K562 (cell line): ENCODE data around the gene LZTFL1. TPM values are rescaled to one million over a fixed set of nuclear protein-coding genes. Genes with fewer than 3 reads are reported as not detected.

Experiments used
- ATAC-seq: fragments of 200-7000 bp; cut with Tn5 transposase; 3 replicates; pipeline ENCODE4 v1.9.1; 2020; ENCODE audit warnings: moderate library complexity
- BruUV-seq: library from RNA; stranded (reverse); fragments of 400-500 nt; replicated peaks from 2 replicates; lab custom pipeline; 2021; lab: Mats Ljungman, UMichigan
- CTCF ChIA-PET: fragments of 300-600 bp; formaldehyde crosslinking; extraction: SDS; loops from one replicate; lab custom pipeline; 2021; ENCODE audit warnings: low intra/inter-chr PET ratio; lab: Yijun Ruan, JAX
- POLR2A ChIA-PET: fragments of 300-600, 350-650 bp; sonication (Branson Sonifier 250); formaldehyde crosslinking; extraction: SDS; loops from one replicate; lab custom pipeline; 2021; ENCODE audit warnings: antibody characterized with exemption, inconsistent platforms; lab: Yijun Ruan, JAX
- DNase-seq, 4 experiments: peaks; one replicate each; pipeline versions ENCODE4 v3.0.0 to v3.0.0-alpha.2; 2011 to 2018; ENCODE audit warnings: low spot score in 3 of 4, mixed read lengths in 3 of 4; ENCODE audit errors: extremely low read depth in 1 of 4
- FAIRE-seq: peaks from 2 replicates; lab custom pipeline; 2011; peaks lifted over from hg19 to GRCh38; lab: Jason Lieb, UNC
- H2AFZ ChIP-seq: 2 replicates; pipeline ENCODE4 v1.6.0; 2011; ENCODE audit warnings: low read depth, low read length, control low read depth, inconsistent platforms
- H3K27ac ChIP-seq: fragments of 200-600 bp; 3 replicates; pipeline ENCODE4 v1.8.0; 2011; ENCODE audit warnings: low read depth, mild to moderate bottlenecking, control low read depth, inconsistent platforms, low read length, moderate library complexity, mixed read lengths; ENCODE audit errors: extremely low read depth
- H3K27me3 ChIP-seq, 2 experiments: fragments of 300-600 bp in 1 of 2; 2 replicates in 1 of 2; 3 replicates in 1 of 2; pipeline versions ENCODE4 v1.6.0 to v1.8.0; 2011; ENCODE audit warnings: inconsistent platforms in 2 of 2, low read length in 2 of 2, mild to moderate bottlenecking in 1 of 2, mixed read lengths in 1 of 2, moderate library complexity in 1 of 2; ENCODE audit not compliant: control insufficient read depth in 2 of 2, insufficient read depth in 2 of 2
- H3K36me3 ChIP-seq: fragments of 300-600 bp; 3 replicates; pipeline ENCODE4 v1.8.0; 2011; ENCODE audit warnings: mild to moderate bottlenecking, low read length, inconsistent platforms; ENCODE audit not compliant: control insufficient read depth, insufficient read depth
- H3K4me1 ChIP-seq, 2 experiments: fragments of 200-600 bp in 1 of 2; replicated peaks in 1 of 2; 2 replicates in 1 of 2; 3 replicates in 1 of 2; pipeline versions ENCODE4 v1.5.1 to v1.8.0; 2011; ENCODE audit warnings: inconsistent platforms in 2 of 2, low read length in 2 of 2, mild to moderate bottlenecking in 1 of 2, mixed read lengths in 1 of 2, moderate library complexity in 1 of 2; ENCODE audit not compliant: control insufficient read depth in 2 of 2, insufficient read depth in 2 of 2
- H3K4me2 ChIP-seq: 2 replicates; pipeline ENCODE4 v1.6.1; 2011; ENCODE audit warnings: low read length, control low read depth, inconsistent platforms, mixed read lengths; ENCODE audit not compliant: insufficient read depth
- H3K4me3 ChIP-seq: fragments of 200-600 bp; sonication (generic), shearing (Covaris generic); 2 replicates; pipeline ENCODE4 v1.5.1; 2016; ENCODE audit warnings: control low read depth, inconsistent platforms
- H3K79me2 ChIP-seq: fragments of 200-600 bp; 3 replicates; pipeline ENCODE4 v1.8.0; 2011; ENCODE audit warnings: low read length, inconsistent platforms; ENCODE audit not compliant: control insufficient read depth, insufficient read depth
- H3K9ac ChIP-seq, 2 experiments: 2 replicates each; pipeline versions ENCODE4 v1.6.0 to v1.6.1; 2011; ENCODE audit warnings: low read depth in 2 of 2, low read length in 2 of 2, control low read depth in 1 of 2, inconsistent platforms in 1 of 2, mild to moderate bottlenecking in 1 of 2, mixed read lengths in 1 of 2; ENCODE audit not compliant: insufficient read depth in 1 of 2
- H3K9me1 ChIP-seq: one replicate; pipeline ENCODE4 v1.6.0; 2011; ENCODE audit warnings: inconsistent platforms, mild to moderate bottlenecking, low read length, moderate library complexity; ENCODE audit not compliant: control insufficient read depth, insufficient read depth
- H3K9me3 ChIP-seq: replicated peaks from 2 replicates; pipeline ENCODE4 v1.5.1; 2011; ENCODE audit warnings: low read depth, low read length, inconsistent platforms; ENCODE audit not compliant: control insufficient read depth, insufficient read depth
- H4K20me1 ChIP-seq: replicated peaks from 2 replicates; pipeline ENCODE4 v1.6.1; 2011; ENCODE audit warnings: low read length, inconsistent platforms, mixed read lengths; ENCODE audit not compliant: control insufficient read depth, insufficient read depth
- ATF7 ChIP-seq: fragments of 450-650 bp; IDR thresholded peaks from 2 replicates; pipeline ENCODE4 v1.7.1; 2014; ENCODE audit warnings: mild to moderate bottlenecking, moderate library complexity
- CREB3L1 ChIP-seq: fragments of 450-650 bp; IDR thresholded peaks from 2 replicates; pipeline ENCODE4 v1.6.1; 2014; ENCODE audit warnings: low read depth, mild to moderate bottlenecking, moderate library complexity, borderline replicate concordance
- FOSL1 ChIP-seq: fragments of 200-800 bp; sonication (Bioruptor generic); conservative IDR thresholded peaks from 2 replicates; pipeline ENCODE4 v1.6.1; 2016; ENCODE audit warnings: missing genetic modification characterization, missing compliant biosample characterization
- HMG20B ChIP-seq: fragments of 250-450 bp; sonication (Bioruptor Pico); IDR thresholded peaks from 2 replicates; pipeline ENCODE4 v1.5.0; 2021; ENCODE audit warnings: mild to moderate bottlenecking
- LARP7 ChIP-seq: fragments of 450-650 bp; IDR thresholded peaks from 2 replicates; pipeline ENCODE4 v1.6.1; 2016
- MECOM ChIP-seq: fragments of 250-450 bp; sonication (Bioruptor Pico); IDR thresholded peaks from 2 replicates; pipeline ENCODE4 v1.8.0; 2022; ENCODE audit warnings: inconsistent platforms
- MTA2 ChIP-seq: fragments of 450-650 bp; IDR thresholded peaks from 2 replicates; pipeline ENCODE4 v1.6.1; 2016; ENCODE audit warnings: low read depth
- NFYB ChIP-seq: IDR thresholded peaks from 2 replicates; pipeline ENCODE4 v1.6.1; 2011; ENCODE audit warnings: mild to moderate bottlenecking, moderate library complexity; ENCODE audit not compliant: insufficient read length; ENCODE audit errors: extremely low read depth
- ZNF121 ChIP-seq: sonication (generic); formaldehyde crosslinking; conservative IDR thresholded peaks from 2 replicates; pipeline ENCODE4 v1.8.0; 2022; ENCODE audit warnings: missing genetic modification reagents
- ZNF124 ChIP-seq: sonication (generic); formaldehyde crosslinking; IDR thresholded peaks from 2 replicates; pipeline ENCODE4 v1.8.1; 2022; ENCODE audit warnings: missing genetic modification reagents
- WGBS: fragments of 100-300 bp; shearing (Covaris generic); methylation state at CpG from one replicate; pipeline ENCODE4 v1.1.6; 2016; ENCODE audit warnings: low coverage, mixed read lengths; ENCODE audit not compliant: insufficient coverage; ENCODE audit errors: missing lambda C conversion rate; 5-methylcytosine and 5-hydroxymethylcytosine counted together
- in situ Hi-C: fragments of 300-500 bp; cut with MboI; formaldehyde crosslinking; loops from 4 replicates; pipeline ENCODE4 v1.15.0; 2018; ENCODE audit warnings: inconsistent platforms, mixed read lengths
- intact Hi-C: fragments of 100-400 bp; cut with micrococcal nuclease; formaldehyde crosslinking; loops from 2 replicates; pipeline ENCODE4 v1.14.2; 2022
- polyA plus RNA-seq, 8 experiments: library from polyadenylated mRNA; depleted of rRNA in 4 of 8; stranded (reverse) in 5 of 8; unstranded in 3 of 8; fragments of >200 nt; fragmentation: Nextera tagmentation in 2 of 8; fragmentation: Illumina TruSeq in 1 of 8; extraction: Ambion mirVana in 2 of 8; extraction: Trizol in 1 of 8; gene quantifications; 2 replicates each; pipeline versions ENCODE4 v1.2.1 to v1.2.3, GENCODE V29; 2011 to 2014; ENCODE audit warnings: inconsistent platforms in 1 of 8, missing spikeins in 1 of 8
- total RNA-seq, 7 experiments: library from RNA; depleted of rRNA in 6 of 7; stranded (reverse); fragments of >200 nt in 6 of 7; fragmentation: Illumina TruSeq in 2 of 7; extraction: Trizol in 2 of 7; gene quantifications; 2 replicates each; pipeline versions ENCODE4 v1.2.1 to v1.2.3, GENCODE V29; 2011 to 2021; ENCODE audit warnings: low replicate concordance in 1 of 7
- TF ChIP-seq, protein P1 (sequence below), 2 experiments: fragments of 450-650 bp; conservative IDR thresholded peaks; 2 replicates each; pipeline ENCODE4 v1.6.1; 2017; ENCODE audit warnings: mild to moderate bottlenecking in 2 of 2, moderate library complexity in 2 of 2

LZTFL1 gene
- total and polyA plus RNA-seq, 9 of the 15 experiments (the other 6 are each of a cell fraction or from before 2014, with no cell fraction given): 10.7 to 33.7 (median 15.3) TPM

DNA sequence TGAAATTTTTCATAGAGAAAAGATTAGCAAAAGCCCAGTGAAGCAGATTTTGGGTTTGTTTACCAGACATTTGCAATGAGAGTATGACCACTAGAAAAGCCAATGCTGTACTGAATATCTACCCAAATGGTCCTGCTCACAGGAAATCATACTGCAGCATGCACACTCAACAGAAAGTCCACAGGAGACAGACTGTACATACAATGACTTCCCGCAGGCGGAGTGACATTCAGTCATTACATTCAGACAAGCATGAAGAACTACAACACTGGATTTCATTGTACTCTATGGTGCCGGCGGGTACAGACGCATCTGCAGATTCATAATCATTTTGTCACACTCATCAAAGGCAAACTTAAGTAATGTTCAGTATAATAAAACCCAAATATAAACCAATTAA is 11.8 kb downstream of the LZTFL1 start:
- no peak for TF ChIP-seq ZNF124
- TF ChIP-seq CREB3L1: no peak
- TF ChIP-seq ZNF121 (CRISPR knock-in tag): no peak
- TF ChIP-seq, protein P1, sequence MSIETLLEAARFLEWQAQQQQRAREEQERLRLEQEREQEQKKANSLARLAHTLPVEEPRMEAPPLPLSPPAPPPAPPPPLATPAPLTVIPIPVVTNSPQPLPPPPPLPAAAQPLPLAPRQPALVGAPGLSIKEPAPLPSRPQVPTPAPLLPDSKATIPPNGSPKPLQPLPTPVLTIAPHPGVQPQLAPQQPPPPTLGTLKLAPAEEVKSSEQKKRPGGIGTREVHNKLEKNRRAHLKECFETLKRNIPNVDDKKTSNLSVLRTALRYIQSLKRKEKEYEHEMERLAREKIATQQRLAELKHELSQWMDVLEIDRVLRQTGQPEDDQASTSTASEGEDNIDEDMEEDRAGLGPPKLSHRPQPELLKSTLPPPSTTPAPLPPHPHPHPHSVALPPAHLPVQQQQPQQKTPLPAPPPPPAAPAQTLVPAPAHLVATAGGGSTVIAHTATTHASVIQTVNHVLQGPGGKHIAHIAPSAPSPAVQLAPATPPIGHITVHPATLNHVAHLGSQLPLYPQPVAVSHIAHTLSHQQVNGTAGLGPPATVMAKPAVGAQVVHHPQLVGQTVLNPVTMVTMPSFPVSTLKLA (conservative IDR thresholded peaks at IDR 0.05): no peak
- no peak for TF ChIP-seq ATF7
- TF ChIP-seq LARP7: no peak
- TF ChIP-seq HMG20B (CRISPR knock-in tag): no peak
- TF ChIP-seq MECOM (CRISPR knock-in tag): no peak
- TF ChIP-seq FOSL1: no peak
- no peak for TF ChIP-seq NFYB
- TF ChIP-seq MTA2: no peak
- no peaks in the 10 kb centered on the region for H3K9me3 ChIP-seq
- FAIRE-seq (no peak), ATAC-seq (no peak), DNase-seq (no peak)
- no TSS peak for BruUV-seq
- no peak overlapping the region for H2AFZ ChIP-seq
- no peaks in the 10 kb centered on the region for H3K79me2 ChIP-seq
- H3K9ac ChIP-seq: no peak overlapping the region
- CTCF ChIA-PET: no interaction called here
- in situ Hi-C loops (no loop called here), intact Hi-C loops (loop anchor here (5.0 kb wide), 1 partner anchor 68 kb away; no protein-coding TSS in a partner anchor)
- H3K4me2 ChIP-seq: no peak overlapping the region
- no peaks in the 10 kb centered on the region for H3K27me3 ChIP-seq
- 0 out of 3 replicates have a peak, but pooled peaks cover 3% of the 10 kb centered on the region for H3K36me3 ChIP-seq
- no peaks in the 10 kb centered on the region for H3K4me1 ChIP-seq
- no peaks in the 10 kb centered on the region for H3K9me1 ChIP-seq
- no peak overlapping the region for H3K27ac ChIP-seq
- H4K20me1 ChIP-seq: no peaks in the 10 kb centered on the region
- no peak overlapping the region for H3K4me3 ChIP-seq
- WGBS: 63% methylated on average over 5 of the region's 5 CpGs
- POLR2A ChIA-PET: interaction anchor here (1.3 kb wide), 1 partner anchor 614 kb away, joined by 3 read pairs; no protein-coding TSS in a partner anchor
